ENCODE results near the gene PPP1R37. TPM values are rescaled to one million over a fixed set of nuclear protein-coding genes. Genes with fewer than 3 reads are reported as not detected.

The PPP1R37 gene
- total and polyA plus RNA-seq, 12 donors: 12.5 to 38.3 (median 16.8) TPM

GRCh38 chr19:45107621-45108150, 14.7 kb downstream of the PPP1R37 start:
- DNase-seq: no peak
- Histone ChIP-seq H3K4me3 (no peak overlapping the region), H3K4me1 (peaks cover 3 to 39% (median 31%) of the 10 kb centered on the region in 9 donors), H3K36me3 (no peaks in the 10 kb centered on the region), H3K9me3 (no peaks in the 10 kb centered on the region), H3K27ac (no peak overlapping the region), H3K27me3 (no peaks in the 10 kb centered on the region)
- ATAC-seq: no peak
- 79% methylated on average over 12 of the region's 12 CpGs for WGBS, 2 donors
- intact Hi-C loops (cut with DNase I): no loop called here
- TF ChIP-seq CTCF (IDR thresholded peaks at IDR 0.05): no peak

DNA sequence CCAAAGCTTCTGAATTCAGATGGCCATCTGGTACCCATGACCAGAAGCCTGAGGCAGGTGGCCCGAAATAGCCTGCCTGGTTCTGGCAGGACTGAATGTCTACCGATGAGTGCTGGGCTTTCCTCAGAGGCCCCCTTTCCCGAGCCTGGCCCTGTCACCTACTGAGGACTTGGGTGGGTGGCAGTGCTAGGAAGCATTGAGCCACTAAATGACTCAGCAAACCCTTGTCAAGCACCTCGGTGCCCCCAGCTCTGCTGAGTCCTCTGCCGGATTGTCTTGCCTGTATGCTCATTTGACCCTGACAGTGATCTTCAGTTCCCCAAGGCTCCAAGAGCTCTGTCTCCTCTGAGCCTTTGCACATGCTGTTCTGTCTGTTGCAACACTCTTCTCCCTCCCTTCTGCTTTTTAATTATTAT, 17.9 kb downstream of the PPP1R37 start:
- intact Hi-C loops (cut with DNase I): no loop called here
- H3K27ac ChIP-seq: no peak overlapping the region
- ATAC-seq: peak in 5 of 8 donors; percentile 23 to 54 (median 41)
- no peaks in the 10 kb centered on the region for H3K36me3 ChIP-seq
- no peak for DNase-seq
- 56 to 62% methylated on average over 5 of the region's 5 CpGs for WGBS, 2 donors
- H3K4me1 ChIP-seq: peaks cover 0 to 15% (median 8%) of the 10 kb centered on the region in 9 donors
- H3K9me3 ChIP-seq: no peaks in the 10 kb centered on the region
- no peak for TF ChIP-seq CTCF (IDR thresholded peaks at IDR 0.05)
- no peaks in the 10 kb centered on the region for H3K27me3 ChIP-seq
- H3K4me3 ChIP-seq: no peak overlapping the region

- intact Hi-C loops (cut with DNase I): no loop called here
- Histone ChIP-seq H3K4me1 (peaks cover 0 to 29% (median 9%) of the 10 kb centered on the region in 9 donors), H3K27ac (no peak overlapping the region), H3K27me3 (no peaks in the 10 kb centered on the region), H3K36me3 (peaks cover 0 to 3% (median 0%) of the 10 kb centered on the region in 9 donors), H3K4me3 (no peak overlapping the region), H3K9me3 (no peaks in the 10 kb centered on the region)
- ATAC-seq (no peak), DNase-seq (no peak)
- no peak for TF ChIP-seq CTCF (IDR thresholded peaks at IDR 0.05)
- WGBS, 2 donors: 95 to 96% methylated on average over 11 of the region's 11 CpGs
These were observed 19.3 kb downstream of the PPP1R37 start for GRCh38 chr19:45112111-45112827.

DNA sequence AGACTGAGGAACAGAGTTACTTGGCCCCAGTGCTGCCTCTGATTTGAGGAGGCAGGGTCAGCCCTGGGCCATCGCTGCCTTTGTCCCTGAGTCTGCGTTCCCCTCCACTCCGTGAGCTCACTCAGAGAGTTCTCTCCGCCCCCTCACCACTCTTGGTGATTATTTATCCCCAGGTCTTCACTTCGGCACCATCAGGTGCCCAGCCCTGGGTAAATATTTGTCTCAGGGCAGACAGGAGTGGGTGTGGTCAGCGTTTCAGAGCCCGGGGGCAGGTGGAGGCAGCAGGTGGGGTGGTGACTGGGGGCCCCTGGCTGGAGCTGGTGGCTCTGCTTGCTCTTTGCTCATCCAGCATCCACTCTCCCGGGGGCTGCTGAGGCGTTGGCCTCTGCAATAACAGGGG, 20.6 kb downstream of the PPP1R37 start:
- no peak for TF ChIP-seq CTCF (IDR thresholded peaks at IDR 0.05)
- Histone ChIP-seq H3K36me3 (peaks cover 0 to 3% (median 0%) of the 10 kb centered on the region in 9 donors), H3K4me3 (no peak overlapping the region), H3K4me1 (peaks cover 0 to 43% (median 16%) of the 10 kb centered on the region in 9 donors), H3K27ac (no peak overlapping the region), H3K9me3 (no peaks in the 10 kb centered on the region), H3K27me3 (no peaks in the 10 kb centered on the region)
- DNase-seq: no peak
- 85 to 89% methylated on average over 9 of the region's 9 CpGs for WGBS, 2 donors
- intact Hi-C loops (cut with DNase I): no loop called here
- ATAC-seq: no peak
